Right atrium auricular region (tissue), 2 donors: ENCODE data around the gene ASS1. TPM values are rescaled to one million over a fixed set of nuclear protein-coding genes. Genes with fewer than 3 reads are reported as not detected.

Experiments
- DNase-seq: peaks from one replicate; pipeline ENCODE4 v3.0.0-alpha.2; 2019; ENCODE audit warnings: low spot score
- H3K27ac ChIP-seq, 2 donors: fragments of 200-600 bp; sonication (generic); 1 replicate in 1 of 2; 2 replicates in 1 of 2; pipeline ENCODE4 v1.5.1; 2016 to 2019
- H3K27me3 ChIP-seq, 2 donors: fragments of 200-600 bp; sonication (generic); one replicate each; pipeline versions ENCODE4 v1.5.1 to v1.6.0; 2017 to 2019
- H3K36me3 ChIP-seq: fragments of 200-600 bp; sonication (generic); one replicate; pipeline ENCODE4 v1.5.1; 2016
- H3K4me1 ChIP-seq, 2 donors: fragments of 200-600 bp; sonication (generic); one replicate each; pipeline versions ENCODE4 v1.5.1 to v1.6.0; 2017 to 2019
- H3K4me3 ChIP-seq, 2 donors: fragments of 200-600 bp; sonication (generic); 1 replicate in 1 of 2; 2 replicates in 1 of 2; pipeline ENCODE4 v1.5.1; 2017 to 2019; ENCODE audit warnings: mild to moderate bottlenecking in 1 of 2, moderate library complexity in 1 of 2
- H3K9me3 ChIP-seq, 2 donors: fragments of 200-600 bp; sonication (generic); one replicate each; pipeline ENCODE4 v1.5.1; 2019
- CTCF ChIP-seq, 2 donors: fragments of 200-600 bp; sonication (generic); IDR thresholded peaks; one replicate each; pipeline ENCODE4 v1.5.1; 2019; ENCODE audit warnings: antibody characterized with exemption in 2 of 2
- total RNA-seq, 2 donors: library from RNA; depleted of rRNA; stranded (reverse); fragments of >200 nt; gene quantifications; one replicate each; pipeline ENCODE4 v1.1.0, GENCODE V29; 2016

Gene ASS1
- total RNA-seq, 2 donors from 2014 or later, result 75.3 to 110 TPM

- no peaks in the 10 kb centered on the region for H3K9me3 ChIP-seq
- H3K4me1 ChIP-seq, result peaks cover 0 to 4% of the 10 kb centered on the region in 2 donors
- H3K27me3 ChIP-seq, result no peaks in the 10 kb centered on the region
- H3K27ac ChIP-seq, result no peak overlapping the region
- no peaks in the 10 kb centered on the region for H3K36me3 ChIP-seq
- TF ChIP-seq CTCF (IDR thresholded peaks at IDR 0.05), result no peak
- H3K4me3 ChIP-seq, result no peak overlapping the region
- no peak for DNase-seq
Observed at GRCh38 chr9:130421154-130421801, 23.5 kb upstream of the ASS1 start.

- H3K36me3 ChIP-seq, result no peaks in the 10 kb centered on the region
- peaks cover 0 to 9% of the 10 kb centered on the region in 2 donors for H3K4me1 ChIP-seq
- no peak overlapping the region for H3K27ac ChIP-seq
- TF ChIP-seq CTCF (IDR thresholded peaks at IDR 0.05), result no peak
- DNase-seq, result no peak
- H3K27me3 ChIP-seq, result no peaks in the 10 kb centered on the region
- H3K9me3 ChIP-seq, result no peaks in the 10 kb centered on the region
- no peak overlapping the region for H3K4me3 ChIP-seq
Observed at GRCh38 chr9:130421802-130422276, 22.9 kb upstream of the ASS1 start.

- no peak for TF ChIP-seq CTCF (IDR thresholded peaks at IDR 0.05)
- DNase-seq, result no peak
- H3K9me3 ChIP-seq, result no peaks in the 10 kb centered on the region
- no peaks in the 10 kb centered on the region for H3K36me3 ChIP-seq
- H3K27ac ChIP-seq, result no peak overlapping the region
- H3K4me1 ChIP-seq, result peaks cover 0 to 14% of the 10 kb centered on the region in 2 donors
- no peak overlapping the region for H3K4me3 ChIP-seq
- no peaks in the 10 kb centered on the region for H3K27me3 ChIP-seq
Observed at GRCh38 chr9:130422546-130422945, 22.2 kb upstream of the ASS1 start.

GRCh38 chr9:130423272-130423671 lies 21.5 kb upstream of the ASS1 start:
- no peak for TF ChIP-seq CTCF (IDR thresholded peaks at IDR 0.05)
- Histone ChIP-seq H3K4me1 (peaks cover 0 to 17% of the 10 kb centered on the region in 2 donors), H3K27me3 (no peaks in the 10 kb centered on the region), H3K9me3 (no peaks in the 10 kb centered on the region), H3K4me3 (no peak overlapping the region), H3K36me3 (no peaks in the 10 kb centered on the region), H3K27ac (no peak overlapping the region)
- DNase-seq, result no peak

- no peak for TF ChIP-seq CTCF (IDR thresholded peaks at IDR 0.05)
- Histone ChIP-seq H3K27me3 (no peaks in the 10 kb centered on the region), H3K4me1 (peaks cover 0 to 17% of the 10 kb centered on the region in 2 donors), H3K4me3 (no peak overlapping the region), H3K36me3 (no peaks in the 10 kb centered on the region), H3K9me3 (no peaks in the 10 kb centered on the region), H3K27ac (no peak overlapping the region)
- DNase-seq, result no peak
Observed at GRCh38 chr9:130424595-130425454, 19.9 kb upstream of the ASS1 start.
